ENCODE results near the gene ALDH9A1. TPM values are rescaled to one million over a fixed set of nuclear protein-coding genes. Genes with fewer than 3 reads are reported as not detected.
"Not testable (repeated sequence)": the region's sequence is repeated elsewhere in the genome, so short reads cannot be mapped to it uniquely, and the experiment has no call there.

Gene ALDH9A1
- polyA plus RNA-seq, 3 donors from 2014 or later: 60.7 to 98.3 (median 90.8) TPM

DNA sequence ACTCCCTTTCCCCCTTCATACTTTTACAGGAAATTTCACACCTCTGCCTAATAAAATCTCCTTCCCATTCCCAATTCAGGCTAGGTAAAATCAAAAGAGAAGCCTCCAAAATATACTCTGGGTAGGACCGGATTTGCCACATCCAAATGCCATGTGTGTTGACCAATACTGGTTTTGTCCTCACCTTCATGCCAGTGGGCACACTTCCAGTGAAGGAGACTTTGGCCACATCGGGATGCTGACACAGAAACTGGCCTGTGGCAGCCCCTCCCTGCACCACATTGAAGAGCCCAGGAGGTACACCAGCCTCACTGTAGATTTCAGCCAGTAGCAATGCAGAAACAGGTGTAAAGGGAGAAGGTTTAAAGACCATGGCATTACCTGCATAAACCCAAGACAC lies 18.1 kb downstream of the ALDH9A1 start:
- Mint-ChIP-seq H3K4me1 (peaks cover 14 to 37% of the 10 kb centered on the region in 2 donors), H3K36me3 (peaks cover 32 to 59% (median 35%) of the 10 kb centered on the region in 3 donors), H3K27me3 (ENCODE audit: low read depth in 3 of 3) (no peaks in the 10 kb centered on the region), H3K27ac (peak overlapping the region in 1 of 6 donors; percentile 22), H3K4me3 (no peak overlapping the region), H3K9me3 (no peaks in the 10 kb centered on the region)
- no peak for DNase-seq

GRCh38 chr1:165679282-165680036 lies 18.9 kb downstream of the ALDH9A1 start:
- H3K9me3 Mint-ChIP-seq: no peaks in the 10 kb centered on the region
- no peak overlapping the region for H3K4me3 Mint-ChIP-seq
- H3K36me3 Mint-ChIP-seq: peaks cover 33 to 61% (median 37%) of the 10 kb centered on the region in 3 donors
- H3K4me1 Mint-ChIP-seq: peaks cover 7 to 29% of the 10 kb centered on the region in 2 donors
- H3K27ac Mint-ChIP-seq: no peak overlapping the region
- no peak for DNase-seq
- H3K27me3 Mint-ChIP-seq (ENCODE audit: low read depth in 3 of 3): no peaks in the 10 kb centered on the region

DNA sequence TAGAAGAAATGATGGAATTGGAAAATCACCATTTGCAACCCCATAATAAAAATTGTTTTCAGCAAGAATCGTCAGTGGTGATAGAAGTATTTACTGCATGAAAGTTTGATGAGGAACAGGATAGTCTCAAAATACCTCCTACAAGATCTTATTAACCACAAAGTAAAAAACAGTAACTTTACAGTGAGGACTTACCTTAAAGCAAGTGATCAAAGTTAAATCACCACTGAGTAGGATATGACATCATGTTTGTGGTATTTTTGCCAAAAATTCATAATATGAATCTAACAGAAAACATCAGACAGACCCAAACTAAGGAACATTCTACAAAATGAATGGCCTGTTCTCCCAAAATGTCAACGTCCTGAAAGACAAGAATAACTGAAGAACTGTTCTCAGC lies 19.9 kb downstream of the ALDH9A1 start:
- Mint-ChIP-seq H3K27me3 (ENCODE audit: low read depth in 3 of 3) (no peaks in the 10 kb centered on the region), H3K4me3 (no peak overlapping the region), H3K27ac (peak overlapping the region in 3 of 6 donors; percentile 1 to 42 (median 42)), H3K36me3 (peaks cover 33 to 61% (median 37%) of the 10 kb centered on the region in 3 donors), H3K9me3 (no peaks in the 10 kb centered on the region), H3K4me1 (peaks cover 5 to 20% of the 10 kb centered on the region in 2 donors)
- DNase-seq: no peak

GRCh38 chr1:165675794-165676193 lies 22.6 kb downstream of the ALDH9A1 start:
- Mint-ChIP-seq H3K4me3 (no peak overlapping the region), H3K27me3 (ENCODE audit: low read depth in 3 of 3) (no peaks in the 10 kb centered on the region), H3K36me3 (peaks cover 24 to 56% (median 31%) of the 10 kb centered on the region in 3 donors), H3K4me1 (peaks cover 5 to 19% of the 10 kb centered on the region in 2 donors), H3K27ac (no peak overlapping the region), H3K9me3 (no peaks in the 10 kb centered on the region)
- no peak for DNase-seq

DNA sequence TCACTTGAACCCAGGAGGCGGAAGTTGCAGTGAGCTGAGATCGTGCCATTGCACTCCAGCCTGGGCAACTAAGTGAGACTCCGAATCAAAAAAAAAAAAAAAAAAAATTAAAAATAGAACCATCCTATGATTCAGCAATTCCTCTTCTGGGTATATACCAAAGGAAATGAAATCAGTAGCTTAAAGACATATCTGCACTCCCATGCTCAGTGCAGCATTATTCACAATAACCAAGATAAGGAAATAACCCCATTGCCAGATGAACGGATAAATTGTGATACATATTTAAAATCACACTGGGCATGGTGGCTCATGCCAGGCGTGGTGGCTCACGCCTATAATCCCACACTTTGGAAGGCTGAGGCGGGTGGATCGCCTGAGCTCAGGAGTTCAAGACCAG lies 23.8 kb downstream of the ALDH9A1 start:
- H3K9me3 Mint-ChIP-seq: no peaks in the 10 kb centered on the region
- DNase-seq: no peak
- peaks cover 1 to 19% of the 10 kb centered on the region in 2 donors for H3K4me1 Mint-ChIP-seq
- no peak overlapping the region for H3K4me3 Mint-ChIP-seq
- H3K27ac Mint-ChIP-seq: no peak overlapping the region
- H3K27me3 Mint-ChIP-seq (ENCODE audit: low read depth in 3 of 3): no peaks in the 10 kb centered on the region
- peaks cover 23 to 55% (median 25%) of the 10 kb centered on the region in 3 donors for H3K36me3 Mint-ChIP-seq

DNA sequence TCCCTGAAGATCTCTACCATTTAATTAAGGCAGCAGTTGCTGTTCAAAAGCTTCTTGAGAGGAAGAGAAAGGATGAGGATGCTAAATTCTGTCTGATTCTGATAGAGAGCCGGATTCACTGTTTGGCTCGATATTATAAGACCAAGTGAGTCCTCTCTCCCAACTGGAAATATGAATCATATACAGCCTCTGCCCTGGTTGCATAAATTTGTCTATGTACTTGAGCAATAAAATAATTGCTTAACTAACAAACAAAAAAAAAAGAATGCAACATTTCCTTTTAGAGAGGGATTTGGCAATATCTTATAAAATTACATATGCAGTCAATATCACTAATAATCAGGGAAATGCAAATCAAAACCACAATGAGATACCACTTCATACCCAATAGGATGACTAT lies 26.8 kb downstream of the ALDH9A1 start:
- no peaks in the 10 kb centered on the region for H3K9me3 Mint-ChIP-seq
- H3K36me3 Mint-ChIP-seq: peaks cover 35 to 67% (median 48%) of the 10 kb centered on the region in 3 donors
- no peak overlapping the region for H3K4me3 Mint-ChIP-seq
- H3K4me1 Mint-ChIP-seq: peaks cover 1 to 8% of the 10 kb centered on the region in 2 donors
- H3K27ac Mint-ChIP-seq: peak overlapping the region in 1 of 6 donors; percentile 46
- DNase-seq: no peak
- no peaks in the 10 kb centered on the region for H3K27me3 Mint-ChIP-seq (ENCODE audit: low read depth in 3 of 3)

- H3K27ac Mint-ChIP-seq: peak overlapping the region in 1 of 6 donors; percentile 17
- DNase-seq: no peak
- peaks cover 0 to 1% (median 0%) of the 10 kb centered on the region in 3 donors for H3K27me3 Mint-ChIP-seq (ENCODE audit: low read depth in 3 of 3)
- peaks cover 0 to 2% (median 0%) of the 10 kb centered on the region in 6 donors for H3K9me3 Mint-ChIP-seq
- no peak overlapping the region for H3K4me3 Mint-ChIP-seq
- H3K4me1 Mint-ChIP-seq: peaks cover 13 to 16% of the 10 kb centered on the region in 2 donors
- H3K36me3 Mint-ChIP-seq: peaks cover 48 to 81% (median 52%) of the 10 kb centered on the region in 3 donors
Measured at GRCh38 chr1:165668184-165668583, 30.2 kb downstream of the ALDH9A1 start.

DNA sequence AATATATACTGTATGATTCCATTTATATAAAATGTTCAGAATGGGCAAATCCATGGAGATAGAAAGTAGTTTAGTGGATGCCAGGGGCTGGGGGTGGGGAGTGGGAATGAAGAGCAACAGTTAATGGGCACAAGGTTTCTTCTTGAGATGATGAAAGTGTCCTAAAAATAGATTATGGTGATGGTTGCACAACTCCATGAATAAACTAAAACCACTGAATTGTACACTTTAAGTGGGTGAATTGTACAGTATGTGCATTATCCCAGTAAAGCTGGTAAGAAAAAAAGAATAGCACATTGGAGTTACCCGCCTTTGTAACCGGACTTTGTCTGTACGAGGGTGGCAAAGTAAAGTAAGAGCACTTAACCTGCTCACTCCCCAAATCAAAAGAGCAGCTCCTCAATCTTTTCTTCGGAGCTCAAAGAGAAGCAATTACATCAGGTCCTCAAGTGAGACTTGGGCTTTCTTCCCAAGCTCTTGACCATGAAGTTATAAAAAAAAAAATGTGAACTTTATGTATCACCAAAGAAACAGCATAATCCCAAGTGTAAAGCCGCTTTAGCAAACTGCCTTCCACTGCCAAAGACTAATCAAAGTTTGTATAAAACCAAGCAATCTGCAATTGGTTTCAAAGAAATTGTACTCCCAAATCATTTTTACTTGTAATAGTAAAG lies 32.1 kb downstream of the ALDH9A1 start:
- no peak for DNase-seq
- peaks cover 0 to 1% (median 0%) of the 10 kb centered on the region in 3 donors for H3K27me3 Mint-ChIP-seq (ENCODE audit: low read depth in 3 of 3)
- no peak overlapping the region for H3K27ac Mint-ChIP-seq
- H3K36me3 Mint-ChIP-seq: peaks cover 48 to 86% (median 50%) of the 10 kb centered on the region in 3 donors
- H3K4me3 Mint-ChIP-seq: no peak overlapping the region
- peaks cover 0 to 2% (median 0%) of the 10 kb centered on the region in 6 donors for H3K9me3 Mint-ChIP-seq
- H3K4me1 Mint-ChIP-seq: peaks cover 12% of the 10 kb centered on the region in 2 donors

DNA sequence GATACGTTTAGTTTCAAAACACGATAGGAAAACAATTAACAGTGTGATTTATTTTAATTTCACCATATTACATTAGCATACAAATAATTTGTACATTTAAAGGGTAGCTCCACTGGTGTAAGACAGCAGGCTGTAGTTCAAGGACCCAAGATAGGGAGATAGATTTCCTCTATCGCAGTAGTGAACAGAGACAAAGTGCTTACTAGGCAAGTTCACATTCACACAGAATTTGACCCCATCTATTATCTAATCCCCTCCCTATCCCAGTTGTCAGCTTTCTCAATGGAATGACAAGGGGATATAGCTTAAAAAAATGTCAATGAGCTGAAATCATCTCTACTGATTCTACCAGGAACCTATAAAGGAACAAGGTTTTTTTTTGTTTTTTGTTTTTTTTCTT lies 36.2 kb downstream of the ALDH9A1 start:
- peaks cover 12% of the 10 kb centered on the region in 2 donors for H3K4me1 Mint-ChIP-seq
- H3K4me3 Mint-ChIP-seq: no peak overlapping the region
- DNase-seq: no peak
- peak overlapping the region in 2 of 6 donors; percentile 9 to 65 for H3K27ac Mint-ChIP-seq
- H3K27me3 Mint-ChIP-seq (ENCODE audit: low read depth in 3 of 3): peaks cover 0 to 1% (median 0%) of the 10 kb centered on the region in 3 donors
- peaks cover 0 to 2% (median 0%) of the 10 kb centered on the region in 6 donors for H3K9me3 Mint-ChIP-seq
- H3K36me3 Mint-ChIP-seq: peaks cover 24 to 63% (median 32%) of the 10 kb centered on the region in 3 donors

DNA sequence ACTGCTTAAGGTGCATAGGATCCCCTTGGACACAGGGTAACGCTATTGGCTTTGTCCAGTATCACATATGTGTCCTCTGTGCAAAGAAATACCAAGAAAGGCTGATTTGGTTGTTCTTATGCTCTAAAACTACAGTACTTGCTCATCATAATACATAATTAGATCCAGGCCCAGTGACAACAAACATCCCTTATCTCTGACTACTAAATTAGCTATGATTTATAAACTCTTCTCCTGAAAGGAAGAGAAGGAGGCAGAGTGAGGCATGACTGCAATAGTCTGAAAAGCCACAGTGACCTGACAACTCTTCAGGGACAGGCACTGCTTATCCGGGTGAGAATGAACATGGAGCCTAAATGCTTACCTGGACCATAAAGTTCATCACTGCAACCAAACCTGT lies 36.7 kb downstream of the ALDH9A1 start:
- DNase-seq: no peak
- H3K27ac Mint-ChIP-seq: peak overlapping the region in 1 of 6 donors; percentile 65
- H3K36me3 Mint-ChIP-seq: peaks cover 20 to 60% (median 27%) of the 10 kb centered on the region in 3 donors
- peaks cover 12% of the 10 kb centered on the region in 2 donors for H3K4me1 Mint-ChIP-seq
- H3K9me3 Mint-ChIP-seq: peaks cover 0 to 2% (median 0%) of the 10 kb centered on the region in 6 donors
- no peak overlapping the region for H3K4me3 Mint-ChIP-seq
- peaks cover 0 to 1% (median 0%) of the 10 kb centered on the region in 3 donors for H3K27me3 Mint-ChIP-seq (ENCODE audit: low read depth in 3 of 3)

DNA sequence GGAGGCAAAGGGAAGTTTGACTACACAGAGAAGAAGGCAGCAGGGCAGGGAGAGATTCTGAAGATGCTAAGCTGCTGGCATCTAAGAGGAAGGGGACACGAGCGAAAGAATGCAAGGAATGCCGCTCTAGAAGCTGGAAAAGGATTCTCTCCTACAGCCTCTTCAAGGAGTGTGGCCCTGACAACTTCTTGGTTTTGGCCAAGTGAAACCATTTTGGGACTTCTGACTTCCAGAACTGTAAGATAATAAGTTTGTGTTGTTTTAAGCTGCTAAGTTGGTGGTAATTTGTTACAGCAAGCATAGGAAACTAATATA lies 38.8 kb downstream of the ALDH9A1 start:
- peak overlapping the region in 4 of 6 donors; percentile 8 to 64 (median 28) for H3K27ac Mint-ChIP-seq
- H3K36me3 Mint-ChIP-seq: peaks cover 5 to 44% (median 13%) of the 10 kb centered on the region in 3 donors
- no peaks in the 10 kb centered on the region for H3K9me3 Mint-ChIP-seq
- no peak overlapping the region for H3K4me3 Mint-ChIP-seq
- H3K4me1 Mint-ChIP-seq: no peaks in the 10 kb centered on the region
- DNase-seq: no peak
- H3K27me3 Mint-ChIP-seq (ENCODE audit: low read depth in 3 of 3): no peaks in the 10 kb centered on the region

- DNase-seq; H3K9me3 Mint-ChIP-seq; H3K27me3 Mint-ChIP-seq (ENCODE audit: low read depth in 3 of 3); H3K4me3 Mint-ChIP-seq; H3K4me1 Mint-ChIP-seq: not testable (repeated sequence)
- H3K36me3 Mint-ChIP-seq: peaks cover 5 to 44% (median 16%) of the 10 kb centered on the region in 3 donors
- peak overlapping the region in 3 of 6 donors; percentile 15 to 64 (median 40) for H3K27ac Mint-ChIP-seq
Measured at GRCh38 chr1:165658766-165659580, 39.4 kb downstream of the ALDH9A1 start.

DNA sequence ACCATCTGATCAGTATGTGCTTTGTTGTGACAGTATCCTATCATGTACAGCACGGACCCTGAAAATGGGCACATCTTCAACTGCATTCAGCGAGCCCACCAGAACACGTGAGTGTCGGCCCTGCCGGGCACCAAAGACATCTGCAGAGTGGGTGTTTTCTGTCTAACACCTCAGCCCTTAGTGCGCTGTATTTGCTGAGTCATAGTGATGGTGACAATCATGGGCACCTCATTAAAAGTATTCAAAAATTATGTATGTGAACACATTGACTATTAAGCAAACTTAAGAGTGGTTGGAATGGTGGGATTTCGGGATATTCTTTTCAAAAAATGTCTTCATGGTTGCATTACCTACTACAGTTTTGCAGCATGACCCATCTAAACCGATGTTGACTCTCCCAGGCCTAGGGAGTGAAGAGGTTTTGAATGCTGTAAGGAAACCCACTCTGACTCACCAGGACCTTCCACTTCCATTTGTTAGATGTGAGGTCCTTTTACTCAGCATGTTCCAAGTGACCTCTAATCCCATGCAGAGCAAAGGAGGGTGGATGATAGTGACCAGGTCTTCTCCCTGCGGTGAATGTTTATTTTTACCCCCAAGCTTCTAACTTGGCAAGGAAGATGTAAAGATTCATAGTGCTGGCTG lies 47.3 kb downstream of the ALDH9A1 start:
- Mint-ChIP-seq H3K9me3 (no peaks in the 10 kb centered on the region), H3K36me3 (peaks cover 4 to 25% (median 9%) of the 10 kb centered on the region in 3 donors), H3K27me3 (ENCODE audit: low read depth in 3 of 3) (no peaks in the 10 kb centered on the region), H3K4me3 (no peak overlapping the region), H3K4me1 (peaks cover 6 to 11% of the 10 kb centered on the region in 2 donors), H3K27ac (no peak overlapping the region)
- DNase-seq: no peak
